OCI-LY1 (cell line): ENCODE measurements around the gene PELO.

Experiments
- EZH2 ChIP-seq: fragments of 200-600 bp; sonication (generic), shearing (Covaris generic); IDR thresholded peaks from 2 replicates; pipeline ENCODE4 v1.8.0; 2017; ENCODE audit warnings: borderline replicate concordance, mixed run types, mild to moderate bottlenecking, antibody characterized with exemption, low read length, moderate library complexity, mixed read lengths
- TF ChIP-seq, protein P1 (sequence below): fragments of 200-600 bp; sonication (generic), shearing (Covaris generic); IDR thresholded peaks from 2 replicates; pipeline ENCODE4 v1.5.1; 2017; ENCODE audit warnings: mild to moderate bottlenecking, antibody characterized with exemption, low read length, moderate library complexity, mixed read lengths

DNA sequence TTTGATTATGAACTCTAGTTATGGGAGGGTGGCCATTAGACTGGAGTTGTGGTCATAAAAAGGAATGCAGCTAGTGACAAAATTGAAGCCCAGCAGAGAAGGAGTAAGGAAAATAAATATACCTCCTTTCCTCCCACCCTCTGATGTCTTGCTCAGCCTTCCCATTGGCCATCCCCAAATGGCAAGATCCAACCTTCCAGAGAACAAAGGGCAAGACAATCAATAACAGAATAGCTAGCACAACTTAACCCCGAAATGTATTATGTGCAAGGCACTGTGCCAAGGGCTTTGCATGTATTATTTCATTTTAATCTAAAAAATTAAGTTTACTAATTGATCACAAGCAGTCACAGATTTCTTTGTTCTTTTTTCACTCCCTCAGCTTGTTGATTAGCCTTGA, 3.6 kb downstream of the PELO start:
- TF ChIP-seq, protein P1, sequence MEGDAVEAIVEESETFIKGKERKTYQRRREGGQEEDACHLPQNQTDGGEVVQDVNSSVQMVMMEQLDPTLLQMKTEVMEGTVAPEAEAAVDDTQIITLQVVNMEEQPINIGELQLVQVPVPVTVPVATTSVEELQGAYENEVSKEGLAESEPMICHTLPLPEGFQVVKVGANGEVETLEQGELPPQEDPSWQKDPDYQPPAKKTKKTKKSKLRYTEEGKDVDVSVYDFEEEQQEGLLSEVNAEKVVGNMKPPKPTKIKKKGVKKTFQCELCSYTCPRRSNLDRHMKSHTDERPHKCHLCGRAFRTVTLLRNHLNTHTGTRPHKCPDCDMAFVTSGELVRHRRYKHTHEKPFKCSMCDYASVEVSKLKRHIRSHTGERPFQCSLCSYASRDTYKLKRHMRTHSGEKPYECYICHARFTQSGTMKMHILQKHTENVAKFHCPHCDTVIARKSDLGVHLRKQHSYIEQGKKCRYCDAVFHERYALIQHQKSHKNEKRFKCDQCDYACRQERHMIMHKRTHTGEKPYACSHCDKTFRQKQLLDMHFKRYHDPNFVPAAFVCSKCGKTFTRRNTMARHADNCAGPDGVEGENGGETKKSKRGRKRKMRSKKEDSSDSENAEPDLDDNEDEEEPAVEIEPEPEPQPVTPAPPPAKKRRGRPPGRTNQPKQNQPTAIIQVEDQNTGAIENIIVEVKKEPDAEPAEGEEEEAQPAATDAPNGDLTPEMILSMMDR: no peak
- TF ChIP-seq EZH2: no peak
